Peyer's patch (tissue), 4 donors: ENCODE results near the gene BHMT. TPM values are rescaled to one million over a fixed set of nuclear protein-coding genes. Genes with fewer than 3 reads are reported as not detected.

ENCODE experiments used
- DNase-seq, 3 donors: peaks; one replicate each; pipeline ENCODE4 v3.0.0-alpha.2; 2017 to 2019
- H3K27ac ChIP-seq, 4 donors: fragments of 200-600 bp; sonication (generic); one replicate each; pipeline ENCODE4 v1.5.1; 2016 to 2019
- H3K27me3 ChIP-seq, 2 donors: fragments of 200-600 bp; sonication (generic); one replicate each; pipeline ENCODE4 v1.5.1; 2019
- H3K36me3 ChIP-seq, 3 donors: fragments of 200-600 bp; sonication (generic); one replicate each; pipeline ENCODE4 v1.5.1; 2016 to 2019
- H3K4me1 ChIP-seq, 4 donors: fragments of 200-600 bp; sonication (generic); one replicate each; pipeline ENCODE4 v1.5.1; 2016 to 2019
- H3K4me3 ChIP-seq, 4 donors: fragments of 200-600 bp; sonication (generic); 1 replicate in 3 of 4; 2 replicates in 1 of 4; pipeline ENCODE4 v1.5.1; 2016 to 2019; ENCODE audit warnings: mild to moderate bottlenecking in 1 of 4
- H3K9me3 ChIP-seq, 4 donors: fragments of 200-600 bp; sonication (generic); one replicate each; pipeline ENCODE4 v1.5.1; 2016 to 2019; ENCODE audit warnings: mild to moderate bottlenecking in 1 of 4
- POLR2A ChIP-seq, 2 donors: fragments of 450-650 bp; IDR thresholded peaks; one replicate each; pipeline ENCODE4 v1.5.1; 2017; ENCODE audit warnings: antibody characterized with exemption in 2 of 2, mild to moderate bottlenecking in 2 of 2, moderate library complexity in 2 of 2
- total RNA-seq, 4 donors: library from RNA; depleted of rRNA; stranded (reverse); fragments of >200 nt; gene quantifications; one replicate each; pipeline ENCODE4 v1.1.0, GENCODE V29; 2016
- TF ChIP-seq, protein P1 (sequence below), 6 experiments: fragments of 450-650 bp in 4 of 6; fragments of 200-600 bp in 2 of 6; sonication (generic) in 1 of 6; IDR thresholded peaks; one replicate each; pipeline ENCODE4 v1.5.1; 2017 to 2019; ENCODE audit warnings: antibody characterized with exemption in 6 of 6, mild to moderate bottlenecking in 3 of 6, moderate library complexity in 1 of 6

BHMT gene
- total RNA-seq, 4 donors from 2014 or later: not detected

GRCh38 chr5:79075646-79076426, 35.8 kb upstream of the BHMT start:
- TF ChIP-seq, protein P1, sequence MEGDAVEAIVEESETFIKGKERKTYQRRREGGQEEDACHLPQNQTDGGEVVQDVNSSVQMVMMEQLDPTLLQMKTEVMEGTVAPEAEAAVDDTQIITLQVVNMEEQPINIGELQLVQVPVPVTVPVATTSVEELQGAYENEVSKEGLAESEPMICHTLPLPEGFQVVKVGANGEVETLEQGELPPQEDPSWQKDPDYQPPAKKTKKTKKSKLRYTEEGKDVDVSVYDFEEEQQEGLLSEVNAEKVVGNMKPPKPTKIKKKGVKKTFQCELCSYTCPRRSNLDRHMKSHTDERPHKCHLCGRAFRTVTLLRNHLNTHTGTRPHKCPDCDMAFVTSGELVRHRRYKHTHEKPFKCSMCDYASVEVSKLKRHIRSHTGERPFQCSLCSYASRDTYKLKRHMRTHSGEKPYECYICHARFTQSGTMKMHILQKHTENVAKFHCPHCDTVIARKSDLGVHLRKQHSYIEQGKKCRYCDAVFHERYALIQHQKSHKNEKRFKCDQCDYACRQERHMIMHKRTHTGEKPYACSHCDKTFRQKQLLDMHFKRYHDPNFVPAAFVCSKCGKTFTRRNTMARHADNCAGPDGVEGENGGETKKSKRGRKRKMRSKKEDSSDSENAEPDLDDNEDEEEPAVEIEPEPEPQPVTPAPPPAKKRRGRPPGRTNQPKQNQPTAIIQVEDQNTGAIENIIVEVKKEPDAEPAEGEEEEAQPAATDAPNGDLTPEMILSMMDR (IDR thresholded peaks at IDR 0.05): no peak
- TF ChIP-seq POLR2A (IDR thresholded peaks at IDR 0.05): no peak
- Histone ChIP-seq H3K4me1 (no peaks in the 10 kb centered on the region), H3K36me3 (no peaks in the 10 kb centered on the region), H3K9me3 (no peaks in the 10 kb centered on the region), H3K4me3 (no peak overlapping the region), H3K27me3 (no peaks in the 10 kb centered on the region), H3K27ac (no peak overlapping the region)
- DNase-seq: no peak

- DNase-seq: no peak
- Histone ChIP-seq H3K9me3 (no peaks in the 10 kb centered on the region), H3K4me3 (no peak overlapping the region), H3K4me1 (no peaks in the 10 kb centered on the region), H3K27ac (peak overlapping the region in 1 of 4 donors; percentile 22), H3K27me3 (no peaks in the 10 kb centered on the region), H3K36me3 (no peaks in the 10 kb centered on the region)
- no peak for TF ChIP-seq POLR2A (IDR thresholded peaks at IDR 0.05)
- TF ChIP-seq, protein P1 (IDR thresholded peaks at IDR 0.05): no peak
Observed at GRCh38 chr5:79076819-79077218, 34.8 kb upstream of the BHMT start.

DNA sequence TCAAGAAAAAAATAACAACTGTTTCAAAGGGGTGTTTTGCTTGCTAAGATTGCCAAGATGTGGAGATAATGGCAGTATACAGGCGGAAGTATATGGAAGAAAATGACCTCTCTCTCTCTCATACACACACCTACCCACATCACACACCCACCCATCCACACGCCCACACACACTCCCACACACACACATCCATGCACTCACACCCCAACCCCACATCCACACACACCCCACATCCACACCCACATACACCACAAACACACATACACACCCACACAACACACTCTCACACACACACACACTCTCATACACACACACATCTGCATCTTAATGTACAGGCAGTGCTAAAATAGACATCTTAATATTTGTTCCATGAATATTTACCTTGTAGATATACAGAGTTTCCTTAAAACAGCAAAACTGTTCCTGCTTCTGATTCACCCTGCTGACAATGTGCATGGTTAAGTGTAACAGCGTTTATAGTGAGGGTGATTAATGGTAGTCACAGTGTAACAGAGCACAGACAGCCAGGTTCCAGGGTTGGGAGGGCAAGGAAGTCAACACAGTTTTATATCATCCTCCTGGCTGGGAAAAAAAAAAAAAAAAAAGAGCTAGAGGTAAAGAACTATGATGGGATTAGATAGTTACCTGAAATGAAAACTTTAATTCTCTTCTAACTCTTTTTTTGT, 33.8 kb upstream of the BHMT start:
- Histone ChIP-seq H3K27ac (no peak overlapping the region), H3K27me3 (no peaks in the 10 kb centered on the region), H3K4me1 (no peaks in the 10 kb centered on the region), H3K9me3 (no peaks in the 10 kb centered on the region), H3K4me3 (no peak overlapping the region), H3K36me3 (no peaks in the 10 kb centered on the region)
- no peak for DNase-seq
- TF ChIP-seq POLR2A (IDR thresholded peaks at IDR 0.05): no peak
- TF ChIP-seq, protein P1 (IDR thresholded peaks at IDR 0.05): no peak

- DNase-seq: no peak
- Histone ChIP-seq H3K9me3 (no peaks in the 10 kb centered on the region), H3K36me3 (no peaks in the 10 kb centered on the region), H3K4me1 (no peaks in the 10 kb centered on the region), H3K4me3 (no peak overlapping the region), H3K27ac (no peak overlapping the region), H3K27me3 (no peaks in the 10 kb centered on the region)
- TF ChIP-seq POLR2A (IDR thresholded peaks at IDR 0.05): no peak
- TF ChIP-seq, protein P1 (IDR thresholded peaks at IDR 0.05): no peak
Observed at GRCh38 chr5:79080804-79081203, 30.8 kb upstream of the BHMT start.

GRCh38 chr5:79081779-79082178, 29.8 kb upstream of the BHMT start:
- no peak for TF ChIP-seq POLR2A (IDR thresholded peaks at IDR 0.05)
- TF ChIP-seq, protein P1 (IDR thresholded peaks at IDR 0.05): no peak
- DNase-seq: no peak
- H3K27me3 ChIP-seq: no peaks in the 10 kb centered on the region
- H3K36me3 ChIP-seq: no peaks in the 10 kb centered on the region
- H3K27ac ChIP-seq: no peak overlapping the region
- H3K4me1 ChIP-seq: no peaks in the 10 kb centered on the region
- no peaks in the 10 kb centered on the region for H3K9me3 ChIP-seq
- no peak overlapping the region for H3K4me3 ChIP-seq
